IMR-90 (cell line): Measurements from ENCODE around the gene TNF. TPM values are rescaled to one million over a fixed set of nuclear protein-coding genes. Genes with fewer than 3 reads are reported as not detected.

ENCODE experiments used
- ATAC-seq: fragments of 200-7000 bp; cut with Tn5 transposase; 2 replicates; pipeline ENCODE4 v1.9.1; 2020; ENCODE audit warnings: low read depth, mild to moderate bottlenecking, moderate library complexity
- BruUV-seq: library from RNA; stranded (reverse); fragments of 400-500 nt; replicated peaks from 2 replicates; lab custom pipeline; 2021; lab: Mats Ljungman, UMichigan
- CTCF ChIA-PET: fragments of 300-600 bp; formaldehyde crosslinking; extraction: SDS; loops from one replicate; lab custom pipeline; 2021; ENCODE audit warnings: antibody characterized with exemption; lab: Yijun Ruan, JAX
- POLR2A ChIA-PET: fragments of 300-600 bp; sonication (Branson Sonifier 250); formaldehyde crosslinking; loops from one replicate; lab custom pipeline; 2022; ENCODE audit warnings: antibody characterized with exemption; ENCODE audit not compliant: unreplicated experiment; lab: Charles Lee
- DNase-seq: peaks from one replicate; pipeline ENCODE4 v3.0.0; 2013
- H2AFZ ChIP-seq: replicated peaks from 2 replicates; pipeline ENCODE3; 2013; ENCODE audit warnings: low read length, mild to moderate bottlenecking; ENCODE audit not compliant: poor library complexity
- H2AK5ac ChIP-seq: 2 replicates; pipeline ENCODE4 v1.6.1; 2013; ENCODE audit warnings: low read depth, low read length, inconsistent platforms
- H2AK9ac ChIP-seq: replicated peaks from 2 replicates; pipeline ENCODE3; 2013; ENCODE audit warnings: mild to moderate bottlenecking, low read depth, low read length, moderate library complexity; ENCODE audit not compliant: poor library complexity
- H2BK120ac ChIP-seq: 2 replicates; pipeline ENCODE4 v1.6.1; 2013; ENCODE audit warnings: low read depth, low read length, inconsistent platforms
- H2BK15ac ChIP-seq: 3 replicates; pipeline ENCODE4 v1.6.1; 2013; ENCODE audit warnings: low read depth, low read length, inconsistent platforms
- H2BK20ac ChIP-seq: 2 replicates; pipeline ENCODE4 v1.6.1; 2013; ENCODE audit warnings: low read depth, mild to moderate bottlenecking, inconsistent platforms, low read length, moderate library complexity
- H2BK5ac ChIP-seq: 2 replicates; pipeline ENCODE4 v1.6.1; 2013; ENCODE audit warnings: mild to moderate bottlenecking, low read depth, low read length, inconsistent platforms; ENCODE audit not compliant: poor library complexity, severe bottlenecking
- H3K14ac ChIP-seq: replicated peaks from 2 replicates; pipeline ENCODE4 v1.6.1; 2013; ENCODE audit warnings: low read depth, low read length, inconsistent platforms
- H3K18ac ChIP-seq: 2 replicates; pipeline ENCODE4 v1.6.1; 2013; ENCODE audit warnings: low read depth, low read length, control low read depth
- H3K23ac ChIP-seq: 2 replicates; pipeline ENCODE4 v1.6.1; 2013; ENCODE audit warnings: low read depth, low read length, inconsistent platforms
- H3K27ac ChIP-seq: 2 replicates; pipeline ENCODE4 v1.5.1; 2013; ENCODE audit warnings: mild to moderate bottlenecking, control low read depth, low read length; ENCODE audit not compliant: insufficient read depth
- H3K27me3 ChIP-seq: 2 replicates; pipeline ENCODE4 v1.6.1; 2013; ENCODE audit warnings: low read length; ENCODE audit not compliant: control insufficient read depth, insufficient read depth
- H3K36me3 ChIP-seq: 2 replicates; pipeline ENCODE4 v1.6.1; 2013; ENCODE audit warnings: low read length, mixed read lengths; ENCODE audit not compliant: control insufficient read depth, insufficient read depth
- H3K4ac ChIP-seq: 2 replicates; pipeline ENCODE4 v1.6.1; 2013; ENCODE audit warnings: low read depth, low read length, inconsistent platforms
- H3K4me1 ChIP-seq: 2 replicates; pipeline ENCODE4 v1.6.1; 2013; ENCODE audit warnings: low read length, mixed read lengths; ENCODE audit not compliant: control insufficient read depth, insufficient read depth
- H3K4me2 ChIP-seq: 2 replicates; pipeline ENCODE4 v1.6.1; 2013; ENCODE audit warnings: low read depth, mild to moderate bottlenecking, control low read depth, low read length, moderate library complexity
- H3K4me3 ChIP-seq: 2 replicates; pipeline ENCODE4 v1.5.1; 2013; ENCODE audit warnings: low read depth, mild to moderate bottlenecking, control low read depth, low read length, moderate library complexity; ENCODE audit not compliant: insufficient read depth
- H3K56ac ChIP-seq: 2 replicates; pipeline ENCODE4 v1.6.1; 2013; ENCODE audit warnings: low read length, inconsistent platforms; ENCODE audit not compliant: insufficient read depth; ENCODE audit errors: extremely low read depth
- H3K79me1 ChIP-seq, 2 experiments: 2 replicates each; pipeline ENCODE4 v1.6.1; 2013; ENCODE audit warnings: low read length in 2 of 2, inconsistent platforms in 1 of 2, low read depth in 1 of 2
- H3K9ac ChIP-seq: 2 replicates; pipeline ENCODE4 v1.6.1; 2013; ENCODE audit warnings: low read depth, low read length, control low read depth
- H3K9me1 ChIP-seq: 2 replicates; pipeline ENCODE4 v1.6.1; 2013; ENCODE audit warnings: low read length, inconsistent platforms; ENCODE audit not compliant: insufficient read depth
- H3K9me3 ChIP-seq: 2 replicates; pipeline ENCODE4 v1.6.1; 2013; ENCODE audit warnings: low read length; ENCODE audit not compliant: control insufficient read depth, insufficient read depth
- H4K20me1 ChIP-seq: 2 replicates; pipeline ENCODE4 v1.6.1; 2013; ENCODE audit warnings: low read length, inconsistent platforms; ENCODE audit not compliant: insufficient read depth
- H4K5ac ChIP-seq: 2 replicates; pipeline ENCODE4 v1.6.1; 2013; ENCODE audit warnings: mild to moderate bottlenecking, low read depth, low read length, control low read depth
- H4K8ac ChIP-seq, 2 experiments: 2 replicates each; pipeline ENCODE4 v1.6.1; 2013; ENCODE audit warnings: low read depth in 2 of 2, low read length in 2 of 2, control low read depth in 1 of 2, inconsistent platforms in 1 of 2
- H4K91ac ChIP-seq: 2 replicates; pipeline ENCODE4 v1.6.1; 2013; ENCODE audit warnings: low read depth, low read length, inconsistent platforms; ENCODE audit not compliant: insufficient read depth
- CEBPB ChIP-seq: IDR thresholded peaks from 2 replicates; pipeline ENCODE4 v1.6.1; 2012; ENCODE audit warnings: low read depth, low read length, improper control_type of control experiment
- MXI1 ChIP-seq: IDR thresholded peaks from 2 replicates; pipeline ENCODE4 v1.6.1; 2012; ENCODE audit warnings: low read depth, mild to moderate bottlenecking, low read length, moderate library complexity, borderline replicate concordance
- SMC3 ChIP-seq: fragments of 150-350 bp; IDR thresholded peaks from 2 replicates; pipeline ENCODE4 v1.6.1; 2016; ENCODE audit warnings: low read depth, mild to moderate bottlenecking, antibody characterized with exemption, low read length, moderate library complexity
- WGBS, 2 experiments: methylation state at CpG; one replicate each; pipeline versions ENCODE4 v1.1.5 to v1.1.7; 2013; ENCODE audit warnings: missing lambda C conversion rate in 2 of 2; ENCODE audit not compliant: insufficient read length in 1 of 2; ENCODE audit errors: extremely low coverage in 2 of 2; 5-methylcytosine and 5-hydroxymethylcytosine counted together
- dilution Hi-C: fragments of 300-500 bp; cut with HindIII; formaldehyde crosslinking; loops from one replicate; pipeline ENCODE4 v1.14.3; 2018; ENCODE audit warnings: low sequenced_read_pairs; ENCODE audit not compliant: unreplicated experiment
- in situ Hi-C: fragments of 300-500 bp; cut with MboI; formaldehyde crosslinking; loops from 3 replicates; pipeline ENCODE4 v1.14.3; 2019; ENCODE audit warnings: low sequenced_read_pairs, inconsistent platforms, mixed read lengths
- intact Hi-C: fragments of 100-400 bp; cut with micrococcal nuclease; formaldehyde crosslinking; loops from 2 replicates; pipeline ENCODE4 v1.10.0; 2022
- polyA plus RNA-seq, 3 experiments: library from polyadenylated mRNA; depleted of rRNA; stranded (reverse); fragments of >200 nt; gene quantifications; 2 replicates each; pipeline ENCODE4 v1.2.3, GENCODE V29; 2012; ENCODE audit warnings: low replicate concordance in 1 of 3
- total RNA-seq: library from RNA; depleted of rRNA; stranded (reverse); fragments of >200 nt; gene quantifications from 2 replicates; pipeline ENCODE4 v1.2.3, GENCODE V29; 2012

Gene TNF
- total and polyA plus RNA-seq, 2 of the 4 experiments (the other 2 are of a cell fraction) = not detected

DNA sequence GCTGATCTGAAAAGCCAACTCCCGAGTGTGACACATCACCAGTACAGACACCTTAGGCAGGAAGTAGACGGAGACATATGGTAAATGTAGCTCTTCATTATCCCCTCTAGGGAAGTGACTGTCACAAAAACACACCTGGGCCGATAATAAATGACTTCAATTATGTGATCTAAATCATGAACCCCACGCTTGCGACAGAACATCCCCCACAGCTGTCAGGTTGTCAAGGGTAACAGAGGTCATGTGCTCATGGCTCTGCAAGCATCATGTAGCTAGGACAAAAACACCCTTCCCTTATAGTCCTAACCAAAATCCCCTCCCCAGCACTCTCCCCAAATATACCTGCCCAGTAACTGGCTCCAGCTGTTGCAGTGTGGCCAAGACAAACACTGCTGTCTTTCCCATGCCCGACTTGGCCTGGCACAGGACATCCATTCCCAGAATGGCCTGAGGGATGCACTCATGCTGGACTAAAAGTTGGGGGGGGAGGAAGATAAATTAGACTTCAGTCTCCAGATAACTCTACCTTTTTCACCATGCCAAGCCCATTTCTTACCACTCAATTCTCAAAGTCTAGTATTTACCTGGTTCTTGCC is 36.5 kb upstream of the TNF start (continued):
- TF ChIP-seq MXI1 (no peak), SMC3 (no peak), CEBPB (no peak)

DNA sequence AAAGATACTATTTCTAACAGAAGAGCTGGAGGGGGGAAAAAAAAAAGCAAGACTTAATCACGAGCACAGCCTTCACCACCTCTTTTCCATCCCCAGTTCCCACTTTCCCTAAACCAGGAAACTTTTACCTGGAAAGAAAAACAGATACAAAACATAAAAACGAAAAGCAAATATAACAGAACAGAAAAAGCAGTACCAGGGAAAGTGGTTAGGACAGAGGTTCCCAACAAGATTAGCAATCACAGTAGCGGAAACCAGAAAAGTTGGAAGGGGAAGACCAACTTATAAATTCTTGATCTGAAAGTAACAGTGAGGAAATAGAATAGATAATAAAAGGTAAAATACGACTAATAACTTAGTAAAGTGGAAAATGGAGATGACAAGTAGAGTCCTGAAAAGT is 34.7 kb upstream of the TNF start:
- POLR2A ChIA-PET = interaction anchor here (0.6 kb wide), 1 partner anchor 120 kb away, joined by 4 read pairs; the partner anchor contains the start of gene C6orf47
- no TSS peak for BruUV-seq
- Histone ChIP-seq H2BK120ac (peak overlapping the region; percentile 73; the same call in 1 of the 2 replicates), H3K27ac (peak overlapping the region; percentile 83), H3K27me3 (no peaks in the 10 kb centered on the region), H3K23ac (peak overlapping the region; percentile 99), H2BK5ac (peak overlapping the region; percentile 99), H4K8ac (peak overlapping the region; percentile 87 to 99; a peak in 3 of 4 replicates), H3K4me3 (peak overlapping the region; percentile 72), H4K91ac (peak overlapping the region; percentile 99), H3K4ac (peak overlapping the region; percentile 96), H3K4me2 (peak overlapping the region; percentile 85), H4K20me1 (peaks cover 61% of the 10 kb centered on the region), H3K4me1 (peaks cover 10% of the 10 kb centered on the region), H3K9me3 (no peaks in the 10 kb centered on the region), H2AK9ac (peak overlapping the region; percentile 98), H2BK15ac (no peak overlapping the region), H4K5ac (peak overlapping the region; percentile 87), H3K79me1 (peaks cover 17 to 55% of the 10 kb centered on the region in 2 experiments), H3K36me3 (peaks cover 35% of the 10 kb centered on the region), H3K9me1 (0 out of 2 replicates have a peak, but pooled peaks cover 6% of the 10 kb centered on the region), H3K56ac (peak overlapping the region; percentile 99), H2AK5ac (peak overlapping the region; percentile 99), H2BK20ac (no peak overlapping the region), H3K18ac (no peak overlapping the region), H3K9ac (peak overlapping the region; percentile 99), H2AFZ (no peak overlapping the region), H3K14ac (peak overlapping the region; percentile 100)
- no peak for TF ChIP-seq CEBPB
- no peak for ATAC-seq
- WGBS, 2 experiments = no CpG with 5 or more reads among the region's 4 CpGs
- in situ Hi-C loops (loop anchor here (5.0 to 10.0 kb wide), 2 partner anchors 48 to 294 kb away; no protein-coding TSS in a partner anchor), dilution Hi-C loops (no loop called here), intact Hi-C loops (loop anchor here (1.0 kb wide), 1 partner anchor 47 kb away; no protein-coding TSS in a partner anchor)
- CTCF ChIA-PET = interaction anchor here (1.0 to 1.1 kb wide), 2 partner anchors 8 to 55 kb away, joined by 3 read pairs; no protein-coding TSS in a partner anchor
- DNase-seq = no peak
